OCI-LY1 (cell line): Measurements from ENCODE around the gene NAV2.

ENCODE experiments used
- CTCF ChIP-seq: fragments of 200-600 bp; sonication (generic), shearing (Covaris generic); IDR thresholded peaks from 2 replicates; pipeline ENCODE4 v1.5.1; 2017; ENCODE audit warnings: mild to moderate bottlenecking, antibody characterized with exemption, low read length, moderate library complexity, mixed read lengths
- EZH2 ChIP-seq: fragments of 200-600 bp; sonication (generic), shearing (Covaris generic); IDR thresholded peaks from 2 replicates; pipeline ENCODE4 v1.8.0; 2017; ENCODE audit warnings: borderline replicate concordance, mixed run types, mild to moderate bottlenecking, antibody characterized with exemption, low read length, moderate library complexity, mixed read lengths

DNA sequence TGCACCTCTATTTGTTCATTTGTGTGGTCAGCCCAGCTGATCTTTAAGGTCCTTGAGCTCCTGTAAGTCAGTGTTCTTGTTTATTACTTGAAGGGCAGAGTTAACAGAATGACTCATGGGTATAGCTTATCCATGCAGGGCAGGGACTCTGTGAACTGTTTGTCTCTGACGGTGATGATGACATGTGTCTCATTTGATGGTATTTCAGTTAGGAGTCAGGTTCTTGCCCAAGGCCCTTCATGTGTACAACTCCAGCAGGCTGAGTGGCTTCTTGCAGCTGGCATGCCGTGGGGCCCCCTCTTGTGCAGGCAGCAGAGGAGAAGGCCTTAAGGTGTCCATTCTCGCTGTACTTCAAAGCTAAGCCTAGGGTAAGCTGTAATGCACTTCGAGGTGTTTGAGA is 282.5 kb downstream of the NAV2 start:
- TF ChIP-seq EZH2 (no peak), CTCF (no peak)
